NB4 (cell line): ENCODE results near the gene DDX41.

Source experiments
- CTCF ChIP-seq: IDR thresholded peaks from one replicate; pipeline ENCODE4 v1.5.1; 2012; ENCODE audit warnings: low read depth, low read length
- POLR2A ChIP-seq: IDR thresholded peaks from 2 replicates; pipeline ENCODE4 v1.6.1; 2011; ENCODE audit warnings: mild to moderate bottlenecking; ENCODE audit not compliant: insufficient read length; ENCODE audit errors: extremely low read depth

GRCh38 chr5:177502886-177503285 is 13.9 kb downstream of the DDX41 start:
- no peak for TF ChIP-seq POLR2A
- TF ChIP-seq CTCF = no peak
